HG02970 (cell line): Measurements from ENCODE around the gene SEMA3G.

Experiments
- ATAC-seq: cut with Tn5 transposase; IDR thresholded peaks from one replicate; pipeline ENCODE4 v1.9.1; 2021; ENCODE audit warnings: mild to moderate bottlenecking, moderate library complexity, moderate number of reproducible peaks; ENCODE audit not compliant: unreplicated experiment, low FRiP score

Gene SEMA3G

DNA sequence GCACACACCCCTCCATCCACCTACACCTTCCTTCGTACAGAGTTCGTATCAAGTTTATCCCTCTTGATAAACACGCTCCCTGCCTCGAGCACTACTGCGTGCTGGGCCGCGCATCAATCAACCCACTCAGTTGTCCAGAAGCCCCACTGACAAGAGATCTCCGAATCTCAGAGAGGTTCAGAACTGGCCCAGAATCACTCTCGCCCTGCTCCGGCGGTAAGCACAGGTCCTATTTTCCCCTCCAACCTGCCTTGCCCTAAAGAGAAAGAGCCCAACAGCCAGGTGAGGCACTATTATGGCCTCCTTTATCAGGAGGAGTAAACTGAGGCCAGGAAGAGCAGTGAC lies 10.0 kb upstream of the SEMA3G start:
- ATAC-seq: peak; percentile 15

- ATAC-seq: no peak
Observed at GRCh38 chr3:52454250-52454937, 9.5 kb upstream of the SEMA3G start.

DNA sequence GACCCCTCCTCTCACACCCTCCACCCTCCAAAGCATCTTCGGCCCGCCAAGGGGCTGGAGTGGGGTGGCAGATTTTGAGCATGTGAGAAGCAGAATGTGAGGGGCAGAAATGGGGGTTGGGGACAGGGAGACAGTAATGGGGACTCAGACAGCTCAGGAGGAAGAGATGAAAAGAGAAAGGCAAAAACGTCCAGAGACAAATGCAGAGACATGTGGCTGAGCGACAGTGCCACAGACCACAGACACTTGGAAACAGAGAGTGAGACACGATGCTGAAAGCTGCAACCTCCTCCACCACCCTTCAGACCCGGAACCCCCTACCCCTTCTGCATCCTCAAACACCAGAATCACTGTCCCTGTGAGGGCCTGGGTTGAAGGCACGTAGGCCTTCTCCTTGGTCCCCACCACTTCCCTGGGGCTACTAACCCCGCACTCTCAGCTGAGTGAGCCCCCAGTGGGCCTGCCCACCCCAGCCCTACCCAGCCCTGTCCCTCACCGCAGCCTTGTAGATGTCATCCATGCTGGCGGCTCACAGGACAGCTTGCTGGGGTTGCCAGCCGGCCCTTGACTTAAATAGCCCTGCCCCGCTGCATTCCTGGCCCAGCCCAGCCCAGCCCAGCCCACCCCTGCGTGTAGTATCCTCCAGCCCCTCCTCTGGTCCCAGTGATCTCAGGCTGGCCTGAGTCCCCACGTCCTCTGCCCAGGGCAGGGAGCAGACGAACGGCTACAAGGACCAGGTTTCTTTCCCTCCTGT lies 8.8 kb upstream of the SEMA3G start, which contains the start of gene TNNC1:
Gene TNNC1, minus strand, starts transcription at position 546 of the 754 bp plus-strand sequence. Its CDS starts 26 bp downstream, at position 520.
- ATAC-seq: no peak

DNA sequence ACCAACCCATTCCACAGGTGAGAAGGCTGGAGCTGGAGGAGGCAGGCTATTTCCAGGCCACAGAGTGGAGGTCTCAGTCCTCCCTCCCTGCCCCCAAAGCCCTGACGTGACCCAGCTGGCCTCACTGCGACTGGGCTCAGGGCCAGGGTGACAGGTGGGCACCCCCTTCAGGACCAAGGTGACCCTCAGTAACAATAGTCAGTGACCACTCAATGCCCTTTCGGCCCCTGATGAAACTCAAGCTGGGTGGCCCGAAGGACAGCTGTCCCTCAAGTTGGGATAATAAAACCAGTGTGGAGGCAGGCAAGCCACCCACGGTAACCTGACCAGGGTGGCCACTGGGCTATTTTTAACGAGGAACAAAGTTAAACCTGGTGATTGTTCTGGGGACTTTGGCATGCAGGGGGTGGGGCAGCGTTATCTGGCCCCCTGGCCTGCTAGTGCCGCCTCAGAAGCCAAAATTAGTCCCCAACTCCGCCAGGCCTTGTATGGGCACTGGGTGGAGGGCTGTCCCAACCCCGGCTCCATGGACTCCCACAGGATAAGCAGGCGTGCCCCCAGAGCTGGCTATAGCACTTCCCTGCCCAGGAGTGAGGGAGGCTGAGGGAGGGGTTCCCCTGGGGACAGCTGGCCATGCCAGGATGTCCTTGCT lies 7.8 kb upstream of the SEMA3G start:
- ATAC-seq: no peak

GRCh38 chr3:52452126-52452525 lies 7.2 kb upstream of the SEMA3G start:
- ATAC-seq: no peak

DNA sequence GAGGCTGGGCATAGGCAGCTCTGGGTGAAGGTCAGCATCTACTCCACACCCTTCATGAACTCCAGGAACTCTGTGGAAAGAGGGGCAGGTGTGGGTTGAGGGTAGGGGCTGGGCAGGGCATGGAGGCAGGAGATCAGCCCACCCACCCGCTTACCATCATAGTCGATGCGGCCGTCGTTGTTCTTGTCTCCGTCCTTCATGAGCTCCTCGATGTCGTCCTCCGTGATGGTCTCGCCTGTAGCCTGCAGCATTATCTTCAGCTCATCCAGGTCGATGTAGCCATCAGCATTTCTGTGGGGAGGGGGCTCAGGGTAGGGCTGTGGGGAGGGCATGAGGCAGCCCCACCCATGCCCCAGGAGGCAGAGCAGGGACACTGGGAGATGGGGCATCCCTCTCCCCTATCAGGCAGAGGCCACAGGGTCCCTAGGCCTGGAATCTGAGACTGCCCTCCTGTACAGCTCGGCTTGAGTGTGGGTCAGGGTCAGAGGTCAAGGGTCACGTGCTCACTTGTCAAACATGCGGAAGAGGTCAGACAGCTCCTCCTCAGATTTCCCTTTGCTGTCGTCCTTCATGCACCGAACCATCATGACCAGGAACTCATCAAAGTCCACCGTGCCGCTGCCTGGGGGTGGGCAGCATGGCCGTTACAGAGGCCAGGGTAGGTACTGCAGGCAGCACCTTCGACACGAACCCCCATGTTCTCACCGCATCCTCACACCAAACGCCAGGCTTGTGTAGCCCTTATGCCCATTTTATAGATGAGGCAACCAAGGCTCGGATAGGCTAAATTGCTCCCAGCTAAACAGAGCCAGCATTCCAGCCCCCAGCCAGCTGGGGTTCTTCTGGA lies 6.6 kb upstream of the SEMA3G start:
- ATAC-seq: no peak

DNA sequence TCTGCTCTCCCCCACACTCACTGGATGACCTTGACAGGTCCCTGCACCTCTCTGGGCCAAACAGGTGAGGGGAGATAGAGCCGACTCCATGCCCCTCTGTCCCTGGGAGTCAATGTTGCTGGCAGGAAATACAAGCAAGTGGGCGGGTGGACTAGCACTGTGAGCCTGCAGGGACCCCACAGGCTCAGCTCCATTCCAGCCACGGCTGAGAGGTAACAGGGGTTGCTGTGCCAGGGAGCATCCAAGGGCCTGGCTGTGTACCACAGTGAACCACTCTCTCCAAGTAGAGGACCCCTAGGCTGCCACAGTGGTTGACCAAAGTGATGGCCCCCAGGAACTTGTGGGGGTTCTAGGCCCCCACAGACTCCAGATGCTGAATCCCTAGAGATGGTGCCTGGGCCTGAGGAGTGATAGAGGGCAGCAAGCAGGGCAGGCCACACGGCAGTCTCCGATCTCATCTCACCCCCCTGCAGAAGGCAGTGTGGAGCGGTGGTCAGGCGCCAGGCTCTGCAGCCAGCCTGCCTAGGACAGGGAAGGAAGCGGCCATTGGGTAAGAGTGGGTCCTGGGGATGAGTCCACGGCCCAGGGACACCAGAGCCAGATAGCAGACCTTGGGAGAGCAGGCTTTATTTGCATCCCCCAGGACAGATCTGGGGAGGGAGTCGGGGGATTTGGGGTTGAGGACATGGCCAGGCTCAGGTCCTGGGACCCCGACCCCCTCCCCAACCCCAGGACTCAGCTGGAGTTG lies 5.8 kb upstream of the SEMA3G start:
- ATAC-seq: no peak

GRCh38 chr3:52447512-52448355 lies 2.8 kb upstream of the SEMA3G start:
- no peak for ATAC-seq

- ATAC-seq: no peak
Observed at GRCh38 chr3:52446631-52447511, 2.0 kb upstream of the SEMA3G start.

- no peak for ATAC-seq
Observed at GRCh38 chr3:52446042-52446441, 1.1 kb upstream of the SEMA3G start.

GRCh38 chr3:52443791-52444687 lies 864 bp downstream of the SEMA3G start:
- ATAC-seq: no peak

- ATAC-seq: no peak
Observed at GRCh38 chr3:52443268-52443610, 1.7 kb downstream of the SEMA3G start.

DNA sequence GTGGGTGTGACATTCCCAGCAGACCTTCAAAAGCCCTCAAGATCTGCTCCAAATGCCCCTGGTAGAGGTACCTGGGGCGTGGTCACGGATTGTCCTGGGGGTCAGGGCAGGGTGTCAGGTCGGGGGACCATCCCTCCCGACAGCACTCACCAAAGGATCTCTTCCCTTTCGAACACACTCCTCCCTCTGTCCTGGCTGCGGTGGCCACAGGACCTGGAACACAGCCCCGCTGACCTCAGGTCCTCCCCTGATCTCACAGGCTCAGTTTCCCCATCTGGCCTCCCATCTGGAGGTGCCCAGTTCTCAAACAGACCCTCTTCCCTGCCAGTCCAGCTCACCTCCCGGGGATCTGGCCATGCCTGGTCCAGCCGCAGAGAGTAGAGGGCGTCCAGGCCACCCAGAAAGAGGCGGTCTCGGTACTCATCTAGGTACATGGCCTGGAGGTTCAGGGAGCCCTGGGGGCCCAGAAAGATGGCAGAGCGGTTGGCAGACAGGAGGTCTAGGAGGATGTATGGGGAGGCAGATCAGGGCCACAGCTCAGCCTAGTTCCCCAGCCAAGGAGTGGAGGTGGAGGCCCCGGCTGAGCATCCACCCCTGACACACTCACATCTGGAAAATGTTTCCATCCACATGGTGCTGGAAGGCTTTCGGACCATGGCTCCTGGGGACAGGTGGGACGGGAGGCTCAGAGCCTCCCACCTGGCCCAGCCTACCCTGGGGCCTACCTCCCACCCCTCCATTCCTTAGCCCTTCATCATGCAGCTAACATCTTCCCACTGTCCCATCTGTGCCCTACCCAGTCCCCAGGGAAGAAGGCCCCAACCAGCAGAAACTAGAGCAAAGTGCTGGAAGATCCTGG lies 2.3 kb downstream of the SEMA3G start:
- no peak for ATAC-seq

DNA sequence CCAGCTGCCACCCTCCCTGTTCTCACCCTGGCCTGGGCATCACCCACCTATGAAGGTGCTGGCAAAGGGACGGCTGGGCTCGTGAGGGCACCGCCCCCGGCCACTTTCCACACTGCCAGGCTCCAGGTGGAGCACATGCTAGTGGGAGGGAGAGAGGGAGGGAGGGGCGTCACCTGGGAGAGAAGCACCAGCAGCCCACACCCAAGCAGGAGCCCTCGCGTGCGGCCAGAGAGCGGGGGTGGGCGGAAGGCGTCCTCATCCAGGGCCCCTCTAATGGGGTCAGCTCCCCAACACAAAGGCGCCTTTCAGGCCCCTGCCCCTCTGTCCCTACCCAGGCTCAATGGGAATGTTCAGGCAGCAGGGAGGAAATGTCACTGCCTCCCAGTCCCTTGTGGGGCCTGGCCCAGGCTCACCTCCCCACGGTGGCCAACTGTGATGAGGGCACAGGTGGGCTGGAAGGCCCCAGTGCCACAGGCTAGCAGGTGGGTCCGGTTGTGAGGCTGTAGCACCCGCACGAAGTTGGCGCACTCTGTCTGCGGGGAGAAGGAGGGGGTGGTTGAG lies 3.1 kb downstream of the SEMA3G start:
- no peak for ATAC-seq

GRCh38 chr3:52441091-52441771 lies 3.7 kb downstream of the SEMA3G start:
- ATAC-seq: no peak
